GM19467 (cell line): ENCODE measurements around the gene PRR23C.
"Not testable (repeated sequence)": the region's sequence is repeated elsewhere in the genome, so short reads cannot be mapped to it uniquely, and the experiment has no call there.

Source experiments
- ATAC-seq: cut with Tn5 transposase; IDR thresholded peaks from one replicate; pipeline ENCODE4 v1.9.1; 2021; ENCODE audit warnings: mild to moderate bottlenecking, moderate library complexity; ENCODE audit not compliant: unreplicated experiment

PRR23C gene

GRCh38 chr3:139044366-139045210 is at the start of gene PRR23C:
Gene PRR23C, minus strand, starts transcription at chr3:139044892. Its CDS starts 272 bp downstream, at chr3:139044620.
- no peak for ATAC-seq

DNA sequence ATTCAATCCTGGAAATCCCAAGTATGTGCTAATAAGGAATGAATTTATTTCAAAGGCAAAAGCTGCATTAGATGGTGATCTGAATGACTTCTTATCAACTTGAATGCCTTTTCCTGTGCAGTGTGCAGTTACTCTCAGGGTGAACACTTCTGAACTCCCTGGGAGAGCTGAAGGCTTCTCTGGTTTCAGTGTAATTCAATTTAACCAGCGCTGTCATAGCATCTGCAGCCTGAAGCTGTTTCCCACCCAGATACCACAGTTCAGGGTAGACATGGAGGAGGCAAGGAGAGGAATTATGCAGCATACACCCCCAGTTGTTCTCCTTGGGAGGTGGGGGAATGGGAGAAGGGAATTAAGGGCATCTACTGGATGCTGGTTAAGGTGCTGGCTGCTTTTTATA is 49.1 kb upstream of the PRR23C start:
- ATAC-seq = no peak

DNA sequence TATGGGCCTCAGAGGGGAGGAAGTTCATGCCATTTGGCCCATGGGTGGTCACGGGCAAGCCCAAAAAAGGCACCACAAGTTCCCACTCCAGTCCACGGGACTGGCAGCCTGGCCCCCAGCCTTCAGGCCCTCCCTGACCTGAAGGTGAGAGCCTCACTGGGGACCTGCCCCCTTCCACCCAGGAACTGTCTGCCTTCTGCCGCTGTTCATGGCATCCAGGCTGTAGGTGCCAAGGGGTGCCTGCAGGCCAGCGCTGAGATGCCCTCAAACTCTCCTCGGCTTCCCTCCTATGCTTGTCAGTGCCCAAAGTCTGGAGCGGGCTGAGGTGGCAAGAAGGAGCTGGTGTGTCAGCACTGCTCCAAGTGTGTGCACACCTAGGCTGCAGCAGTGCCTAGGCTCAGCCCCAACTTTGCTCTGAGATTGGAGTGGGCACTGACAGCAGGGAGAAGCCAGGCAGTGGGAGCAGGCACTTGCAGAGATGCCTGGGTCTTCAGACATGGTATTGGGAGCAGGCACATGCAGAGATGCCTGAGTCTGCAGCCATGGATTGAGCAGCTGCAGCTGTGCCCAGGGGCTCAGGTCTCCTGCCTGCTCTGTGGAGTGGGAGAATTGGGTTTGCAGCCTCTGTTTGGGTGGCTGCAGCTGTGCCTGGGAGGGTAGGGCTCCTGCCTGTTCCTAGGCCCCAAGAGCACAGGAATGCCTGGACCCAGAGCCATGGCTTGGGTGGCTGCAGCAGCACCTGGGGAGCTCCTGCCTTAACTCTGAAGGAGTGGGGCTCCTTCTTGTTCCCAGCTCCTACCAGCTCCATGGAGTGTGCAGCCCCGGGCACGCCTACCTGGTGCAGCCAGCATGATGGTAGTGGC is 44.0 kb upstream of the PRR23C start:
- no peak for ATAC-seq

DNA sequence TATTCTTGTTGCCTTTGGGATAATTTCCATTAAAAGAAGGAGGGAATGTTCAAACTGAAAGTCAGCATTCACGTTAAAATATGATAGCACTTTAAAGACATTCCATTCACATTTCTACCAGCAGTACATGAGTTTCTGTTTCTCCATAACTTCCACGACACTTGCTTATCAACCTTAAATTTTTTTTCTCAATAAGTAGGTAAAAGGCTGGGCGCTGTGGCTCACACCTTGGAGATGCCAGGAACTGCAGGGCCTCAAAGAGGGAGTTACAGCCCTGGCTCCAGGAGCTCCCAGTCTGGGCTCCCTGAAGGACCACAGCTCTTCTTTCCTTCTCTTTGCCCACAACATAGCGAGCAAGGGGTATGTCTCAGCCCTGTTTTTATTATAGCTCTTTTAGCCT is 42.9 kb upstream of the PRR23C start:
- ATAC-seq = no peak

- no peak for ATAC-seq
Observed at GRCh38 chr3:139084176-139084575, 39.5 kb upstream of the PRR23C start.

DNA sequence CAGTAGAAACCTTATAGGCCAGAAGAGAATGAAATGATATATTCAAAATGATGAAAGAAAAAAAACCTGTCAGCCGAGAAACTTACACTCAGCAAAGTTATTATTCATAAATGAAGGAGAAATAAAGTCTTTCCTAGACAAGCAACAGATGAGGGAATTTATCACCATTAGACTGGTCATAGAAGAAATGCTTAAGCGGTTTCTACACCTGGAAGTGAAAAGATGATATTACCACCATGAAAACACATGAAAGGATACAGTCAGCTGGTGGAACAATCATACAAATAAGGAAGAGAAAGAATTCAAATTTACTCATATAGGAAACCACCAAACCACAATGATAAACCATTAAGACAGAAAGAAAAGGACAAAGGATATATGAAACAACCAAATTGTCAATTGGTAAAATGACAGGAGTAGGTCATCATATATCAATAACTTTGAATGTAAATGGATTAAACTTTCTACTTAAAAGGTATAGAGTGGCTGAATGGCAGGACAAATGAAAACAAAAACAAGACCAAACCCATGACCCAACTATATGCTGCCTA is 29.9 kb upstream of the PRR23C start:
- no peak for ATAC-seq

DNA sequence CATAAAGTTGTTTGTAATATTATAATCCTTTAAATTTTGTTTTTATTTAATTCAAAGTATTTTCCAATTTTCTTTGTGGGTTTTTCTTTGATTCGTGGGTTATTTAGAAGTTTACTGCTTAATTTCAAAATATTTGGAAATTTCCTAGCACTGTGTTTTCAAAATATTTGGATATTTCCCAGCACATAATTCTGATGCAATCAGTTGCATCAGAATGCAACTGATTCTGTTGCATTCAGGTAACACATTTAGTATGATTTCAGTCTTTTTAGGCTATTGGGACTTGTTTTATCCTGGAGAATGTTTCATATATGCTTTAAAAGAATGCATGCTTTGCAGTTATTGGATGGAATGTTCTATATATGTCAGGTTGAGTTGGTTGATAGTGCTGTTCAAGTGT is 18.2 kb upstream of the PRR23C start:
- no peak for ATAC-seq

DNA sequence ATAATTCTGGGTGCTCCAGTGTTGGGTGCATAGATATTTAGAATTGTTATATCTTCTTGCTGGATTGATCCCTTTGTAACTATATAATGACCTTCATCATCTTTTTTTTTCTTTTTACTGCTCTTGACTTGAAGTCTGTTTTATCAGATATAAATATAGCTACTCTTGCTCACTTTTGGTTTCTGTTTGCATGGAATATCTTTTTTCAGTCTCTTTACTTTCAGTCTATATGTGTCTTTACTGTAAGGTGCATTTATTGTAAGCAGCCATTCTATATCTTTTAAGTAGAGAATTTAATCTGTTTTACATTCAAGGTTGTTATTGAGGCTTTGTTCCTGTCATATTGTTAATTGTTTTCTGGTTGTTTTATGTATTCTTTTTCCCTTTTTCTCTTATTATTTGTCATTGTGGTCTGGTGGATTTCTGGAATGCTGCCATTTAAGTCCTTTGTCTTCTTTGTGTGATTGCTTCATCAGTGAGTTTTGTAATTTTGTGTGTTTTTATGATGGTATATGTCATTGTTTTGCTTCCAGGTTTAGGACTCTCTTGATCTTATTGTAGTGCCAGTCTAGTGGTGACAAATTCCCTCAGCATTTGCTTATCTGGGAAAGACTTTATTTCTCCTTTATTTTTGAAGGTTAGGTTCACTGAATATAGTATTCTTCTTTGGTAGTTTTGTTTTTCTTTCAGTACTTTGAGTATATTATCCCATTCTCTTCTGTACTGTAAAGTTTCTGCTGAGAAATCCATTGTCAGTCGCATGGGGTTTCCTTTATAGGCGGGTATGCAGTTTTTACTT is 8.3 kb upstream of the PRR23C start:
- ATAC-seq = no peak

- no peak for ATAC-seq
Observed at GRCh38 chr3:139043554-139044365, 932 bp downstream of the PRR23C start.

GRCh38 chr3:139037478-139037877 is 7.2 kb downstream of the PRR23C start:
- no peak for ATAC-seq

DNA sequence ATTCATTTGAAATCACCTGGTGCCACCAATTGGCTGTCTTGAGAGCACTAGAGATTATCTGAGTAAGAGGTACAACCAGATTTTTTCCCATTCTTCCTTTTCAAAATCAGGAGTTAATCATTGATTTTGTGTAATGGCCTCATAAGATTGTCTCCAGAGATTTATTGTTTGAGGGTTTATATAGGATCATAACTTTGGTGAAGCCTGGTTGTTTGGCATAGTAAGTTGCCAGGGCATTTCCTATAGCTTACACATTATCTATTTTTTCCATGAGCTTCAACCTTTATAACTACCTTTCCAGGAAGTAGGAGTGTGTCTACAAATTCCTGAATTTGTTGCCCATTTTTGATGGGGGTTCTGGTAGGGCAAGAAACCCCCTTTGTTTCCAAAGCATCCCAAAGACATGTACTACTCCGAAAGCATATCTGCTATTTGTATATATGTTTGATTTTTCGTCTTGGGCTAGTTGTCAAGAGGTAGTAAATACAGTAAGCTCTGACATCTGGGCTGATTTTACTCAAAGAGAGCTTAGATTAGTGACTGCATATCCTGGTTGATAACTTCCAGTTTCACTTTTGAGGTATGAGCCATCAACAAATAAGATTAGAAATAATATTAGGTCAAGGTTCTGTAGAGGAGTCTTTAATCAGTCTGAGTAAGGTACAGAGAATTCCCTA is 12.2 kb downstream of the PRR23C start:
- ATAC-seq = no peak

DNA sequence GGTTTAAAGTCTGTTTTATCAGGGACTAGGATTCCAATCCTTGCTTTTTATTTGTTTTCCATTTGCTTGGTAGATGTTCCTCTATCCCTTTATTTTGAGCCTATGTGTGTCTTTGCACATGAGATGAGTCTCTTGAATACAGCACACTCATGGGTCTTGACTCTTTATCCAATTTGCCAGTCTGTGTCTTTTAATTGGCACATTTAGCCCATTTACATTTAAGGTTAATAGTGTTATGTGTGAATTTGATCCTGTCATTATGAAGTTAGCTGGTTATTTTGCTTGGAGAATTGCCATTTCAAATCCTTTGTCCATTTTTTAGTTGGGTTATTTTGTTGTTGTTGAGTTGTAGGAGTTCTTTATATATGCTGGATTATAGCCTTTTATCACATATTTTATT is 14.1 kb downstream of the PRR23C start:
- ATAC-seq = not testable (repeated sequence)

- ATAC-seq = no peak
Observed at GRCh38 chr3:139024968-139025367, 19.7 kb downstream of the PRR23C start.

GRCh38 chr3:139020868-139021234 is 23.8 kb downstream of the PRR23C start, which contains the start of gene PRR23B:
Gene PRR23B, minus strand, starts transcription at chr3:139020926. Its CDS starts 265 bp downstream, at chr3:139020661.
- ATAC-seq = no peak

DNA sequence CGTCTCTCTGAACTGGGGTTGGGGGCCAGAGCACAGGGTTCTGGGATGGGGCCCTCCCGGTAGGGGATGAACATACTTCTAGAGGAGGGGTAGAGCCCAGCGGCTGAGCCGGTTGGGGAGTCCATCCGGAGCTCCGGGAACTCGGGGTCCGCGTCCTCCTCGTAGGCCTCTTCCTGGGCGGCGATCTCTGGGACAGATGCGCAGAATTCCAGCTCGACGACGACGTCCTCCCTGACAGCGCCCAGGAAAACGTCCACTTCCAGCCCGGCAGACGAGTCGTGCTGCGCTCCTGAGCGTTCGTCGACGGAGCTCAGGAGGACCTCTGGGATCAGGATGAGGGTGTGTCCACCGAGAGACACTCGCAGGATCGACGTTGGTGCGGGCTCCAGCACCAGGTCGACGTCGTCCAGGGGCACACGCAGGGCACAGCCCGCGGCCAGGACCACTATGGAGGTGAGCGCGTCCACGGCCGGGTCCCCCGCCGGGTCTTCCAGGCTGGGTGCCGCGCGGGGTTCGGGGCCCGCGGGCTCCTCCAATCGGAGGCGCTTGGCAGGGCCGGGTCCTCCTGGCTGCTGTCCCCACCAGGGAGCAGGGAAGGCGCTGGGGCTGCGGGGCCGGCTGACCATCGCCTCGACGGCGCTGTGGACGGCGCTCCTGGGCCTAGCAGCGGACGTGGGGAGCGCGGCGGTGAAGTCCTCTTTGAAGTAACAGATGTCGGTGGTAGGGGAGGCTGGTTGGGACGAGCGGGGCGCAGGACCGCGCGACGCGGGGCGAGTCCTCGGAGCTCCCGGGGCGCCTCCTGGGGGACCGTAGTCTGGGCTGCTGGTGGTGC is 24.4 kb downstream of the PRR23C start:
- ATAC-seq = no peak

- no peak for ATAC-seq
Observed at GRCh38 chr3:139016430-139017048, 28.2 kb downstream of the PRR23C start.

DNA sequence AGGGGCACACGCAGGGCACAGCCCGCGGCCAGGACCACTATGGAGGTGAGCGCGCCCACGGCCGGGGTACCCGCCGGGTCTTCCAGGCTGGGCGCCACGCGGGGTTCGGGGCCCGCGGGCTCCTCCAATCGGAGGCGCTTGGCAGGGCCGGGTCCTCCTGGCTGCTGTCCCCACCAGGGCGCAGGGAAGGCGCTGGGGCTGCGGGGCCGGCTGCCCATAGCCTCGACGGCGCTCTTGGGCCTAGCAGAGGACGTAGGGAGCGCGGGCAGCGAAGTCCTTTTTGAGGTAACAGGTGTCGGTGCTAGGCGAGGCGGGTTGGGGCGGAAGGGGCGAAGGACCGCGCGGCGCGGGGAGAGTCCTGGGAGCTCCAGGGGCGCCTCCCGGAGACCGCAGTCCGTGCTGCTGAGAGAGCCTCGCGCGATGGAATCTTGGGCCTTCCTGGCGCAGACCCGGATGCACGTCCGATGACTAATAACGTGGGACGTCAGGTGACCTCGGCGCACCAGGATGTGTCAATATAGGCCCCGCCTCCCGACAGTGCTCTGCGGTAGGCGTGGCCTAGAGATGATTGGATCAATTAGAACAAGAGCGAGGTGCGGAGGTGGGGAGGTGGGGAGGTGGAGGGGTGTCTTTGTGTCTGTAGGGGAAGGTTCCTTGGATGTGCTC is 38.5 kb downstream of the PRR23C start, which contains the start of gene PRR23A:
Gene PRR23A, minus strand, starts transcription at position 218 of the 666 bp plus-strand sequence. Its CDS starts 0 bp downstream, at position 218.
- no peak for ATAC-seq
